GM19035 (cell line): Measurements from ENCODE around the gene GIGYF2.
"Not testable (repeated sequence)": the region's sequence is repeated elsewhere in the genome, so short reads cannot be mapped to it uniquely, and the experiment has no call there.

ENCODE experiments used
- ATAC-seq: cut with Tn5 transposase; IDR thresholded peaks from one replicate; pipeline ENCODE4 v1.9.1; 2021; ENCODE audit not compliant: unreplicated experiment

The GIGYF2 gene

GRCh38 chr2:232810444-232810843 is 113.3 kb downstream of the GIGYF2 start:
- ATAC-seq = no peak

GRCh38 chr2:232815569-232815968 is 118.4 kb downstream of the GIGYF2 start:
- ATAC-seq = no peak

- ATAC-seq = no peak
Measured at GRCh38 chr2:232816657-232817056, 119.5 kb downstream of the GIGYF2 start.

GRCh38 chr2:232817756-232818155 is 120.6 kb downstream of the GIGYF2 start:
- no peak for ATAC-seq

- ATAC-seq = no peak
Measured at GRCh38 chr2:232829988-232830387, 132.9 kb downstream of the GIGYF2 start.

GRCh38 chr2:232831496-232831895 is 134.4 kb downstream of the GIGYF2 start:
- ATAC-seq = no peak

GRCh38 chr2:232833830-232834229 is 136.7 kb downstream of the GIGYF2 start:
- ATAC-seq = no peak

- ATAC-seq = no peak
Measured at GRCh38 chr2:232835687-232836208, 138.6 kb downstream of the GIGYF2 start.

- no peak for ATAC-seq
Measured at GRCh38 chr2:232836934-232837333, 139.8 kb downstream of the GIGYF2 start.

- no peak for ATAC-seq
Measured at GRCh38 chr2:232838406-232838874, 141.3 kb downstream of the GIGYF2 start.

- no peak for ATAC-seq
Measured at GRCh38 chr2:232839411-232840079, 142.4 kb downstream of the GIGYF2 start.

- ATAC-seq = no peak
Measured at GRCh38 chr2:232842689-232843088, 145.6 kb downstream of the GIGYF2 start.

GRCh38 chr2:232843834-232844233 is 146.7 kb downstream of the GIGYF2 start:
- no peak for ATAC-seq

- ATAC-seq = no peak
Measured at GRCh38 chr2:232846055-232846454, 148.9 kb downstream of the GIGYF2 start.

GRCh38 chr2:232850039-232850438 is 152.9 kb downstream of the GIGYF2 start:
- no peak for ATAC-seq

GRCh38 chr2:232852081-232852480 is 154.9 kb downstream of the GIGYF2 start:
- not testable (repeated sequence) for ATAC-seq

- no peak for ATAC-seq
Measured at GRCh38 chr2:232852676-232853075, 155.5 kb downstream of the GIGYF2 start.

GRCh38 chr2:232854082-232854481 is 157.0 kb downstream of the GIGYF2 start:
- no peak for ATAC-seq

- no peak for ATAC-seq
Measured at GRCh38 chr2:232857158-232857563, 160.0 kb downstream of the GIGYF2 start.

GRCh38 chr2:232859385-232859916 is 162.3 kb downstream of the GIGYF2 start:
- ATAC-seq = no peak

- ATAC-seq = no peak
Measured at GRCh38 chr2:232860593-232861241, 163.6 kb downstream of the GIGYF2 start.

- ATAC-seq = no peak
Measured at GRCh38 chr2:232861353-232861752, 164.2 kb downstream of the GIGYF2 start.
